Measurements from ENCODE around the gene CUX1.

DNA sequence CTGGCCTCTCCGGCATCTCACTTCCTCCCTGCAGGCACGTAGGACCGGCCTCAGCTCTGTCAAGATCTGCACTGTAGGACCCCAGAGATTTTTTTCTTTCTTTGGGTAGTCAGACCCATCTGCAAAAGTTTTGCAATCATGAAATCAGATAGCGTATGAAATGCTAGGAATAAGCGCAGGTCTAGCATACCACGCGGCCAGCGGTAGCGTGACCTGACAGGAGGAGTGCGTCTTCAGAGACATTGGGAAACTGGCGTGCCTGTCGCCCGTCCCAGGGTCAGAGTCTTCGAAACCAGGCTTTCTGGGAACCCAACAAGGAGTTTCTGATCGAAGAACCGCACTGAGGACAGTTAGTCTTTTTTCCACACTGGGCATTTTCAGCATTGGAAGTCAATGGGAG lies 368.4 kb downstream of the CUX1 start:
- TF ChIP-seq, protein P1, sequence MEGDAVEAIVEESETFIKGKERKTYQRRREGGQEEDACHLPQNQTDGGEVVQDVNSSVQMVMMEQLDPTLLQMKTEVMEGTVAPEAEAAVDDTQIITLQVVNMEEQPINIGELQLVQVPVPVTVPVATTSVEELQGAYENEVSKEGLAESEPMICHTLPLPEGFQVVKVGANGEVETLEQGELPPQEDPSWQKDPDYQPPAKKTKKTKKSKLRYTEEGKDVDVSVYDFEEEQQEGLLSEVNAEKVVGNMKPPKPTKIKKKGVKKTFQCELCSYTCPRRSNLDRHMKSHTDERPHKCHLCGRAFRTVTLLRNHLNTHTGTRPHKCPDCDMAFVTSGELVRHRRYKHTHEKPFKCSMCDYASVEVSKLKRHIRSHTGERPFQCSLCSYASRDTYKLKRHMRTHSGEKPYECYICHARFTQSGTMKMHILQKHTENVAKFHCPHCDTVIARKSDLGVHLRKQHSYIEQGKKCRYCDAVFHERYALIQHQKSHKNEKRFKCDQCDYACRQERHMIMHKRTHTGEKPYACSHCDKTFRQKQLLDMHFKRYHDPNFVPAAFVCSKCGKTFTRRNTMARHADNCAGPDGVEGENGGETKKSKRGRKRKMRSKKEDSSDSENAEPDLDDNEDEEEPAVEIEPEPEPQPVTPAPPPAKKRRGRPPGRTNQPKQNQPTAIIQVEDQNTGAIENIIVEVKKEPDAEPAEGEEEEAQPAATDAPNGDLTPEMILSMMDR (IDR thresholded peaks at IDR 0.05; ENCODE audit: low read depth, low read length, poor library complexity, severe bottlenecking) = no peak
- no peak for TF ChIP-seq EZH2phosphoT487 (IDR thresholded peaks at IDR 0.05; ENCODE audit: borderline replicate concordance, low read length)
